AG10803 (cell line): ENCODE results near the gene DNAI2.
A peak's percentile ranks its signal among the peaks of the same experiment; 100 is the strongest.

Experiments used
- DNase-seq: peaks from one replicate; pipeline ENCODE4 v3.0.0; 2010; ENCODE audit warnings: low read depth
- H3K4me3 ChIP-seq: 2 replicates; pipeline ENCODE4 v1.5.1; 2011; ENCODE audit warnings: mild to moderate bottlenecking, low read length, control low read depth
- CTCF ChIP-seq: conservative IDR thresholded peaks from 2 replicates; pipeline ENCODE4 v1.5.1; 2011; ENCODE audit warnings: mild to moderate bottlenecking, low read length, control low read depth, inconsistent platforms

DNAI2 gene

DNA sequence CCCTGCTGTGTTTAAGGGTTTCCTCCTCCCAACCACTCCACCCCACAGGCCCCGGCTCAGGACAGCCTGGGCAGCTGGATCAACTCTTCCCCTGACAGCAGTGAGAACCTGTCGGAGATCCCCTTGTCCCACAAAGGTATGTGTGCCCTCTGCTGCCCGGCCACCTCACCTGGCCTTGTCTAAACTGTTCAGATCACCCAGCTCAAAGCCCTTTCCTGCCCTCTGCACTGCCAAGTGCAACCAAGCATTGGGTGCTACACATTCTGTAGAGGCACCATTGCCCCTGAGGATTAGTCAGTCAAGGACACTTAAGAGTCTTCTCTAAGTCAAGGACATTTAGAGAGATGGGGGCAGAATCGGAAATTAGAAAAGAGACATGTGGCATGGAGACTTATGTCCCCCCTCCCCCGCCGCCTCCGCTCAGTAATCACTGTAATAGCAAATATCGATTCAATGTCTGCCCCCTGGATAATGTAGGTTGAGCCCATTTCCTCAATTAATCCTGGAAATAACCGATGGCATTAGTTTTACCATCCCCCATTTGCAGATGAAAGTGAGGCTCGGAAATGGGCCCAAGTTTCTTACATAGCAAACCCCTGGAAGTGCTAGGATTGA lies 79.5 kb downstream of the DNAI2 start:
- H3K4me3 ChIP-seq = no peak overlapping the region

DNA sequence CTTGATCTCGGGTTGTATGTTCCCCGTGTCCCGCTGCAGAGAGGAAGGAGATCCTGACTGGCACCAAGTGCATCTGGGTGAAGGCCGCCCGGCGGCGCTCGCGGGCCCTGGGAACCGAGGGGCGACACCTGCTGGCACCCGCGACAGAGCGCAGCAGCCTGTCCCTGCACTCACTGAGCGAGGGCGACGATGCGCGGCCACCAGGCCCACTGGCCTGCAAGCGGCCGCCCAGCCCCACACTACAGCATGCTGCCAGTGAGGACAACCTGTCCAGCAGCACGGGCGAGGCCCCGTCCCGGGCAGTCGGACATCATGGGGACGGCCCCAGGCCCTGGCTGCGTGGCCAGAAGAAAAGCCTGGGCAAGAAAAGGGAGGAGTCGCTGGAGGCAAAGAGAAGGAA lies 80.1 kb downstream of the DNAI2 start:
- no peak for DNase-seq
- H3K4me3 ChIP-seq = no peak overlapping the region
- 0 out of 2 replicates have a peak, but pooled peaks have one; percentile 9 for TF ChIP-seq CTCF

More for the DNA sequence above, 79.5 kb downstream of the DNAI2 start:
- no peak for TF ChIP-seq CTCF
- no peak for DNase-seq

GRCh38 chr17:74354561-74354960 lies 80.5 kb downstream of the DNAI2 start:
- DNase-seq = no peak
- H3K4me3 ChIP-seq = no peak overlapping the region

DNA sequence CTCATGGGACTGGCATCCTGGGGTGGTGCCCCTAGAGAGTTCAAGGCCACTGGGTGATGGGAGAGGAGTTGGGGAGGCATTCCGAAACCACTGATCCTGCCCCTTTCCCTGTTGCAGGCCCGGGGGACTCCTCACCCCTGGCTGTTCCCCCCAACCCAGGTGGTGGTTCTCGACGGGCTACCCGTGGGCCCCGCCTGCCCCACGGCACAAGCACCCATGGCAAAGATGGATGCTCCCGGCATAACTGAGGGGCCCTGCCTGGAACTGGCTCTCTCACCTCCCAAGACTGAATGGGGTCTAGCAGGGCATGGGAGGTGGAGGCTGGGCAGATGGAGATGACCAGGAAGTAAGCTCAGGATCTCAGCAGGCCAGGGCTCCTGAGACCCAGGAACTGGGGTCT lies 81.0 kb downstream of the DNAI2 start:
- TF ChIP-seq CTCF = no peak
- no peak overlapping the region for H3K4me3 ChIP-seq
- no peak for DNase-seq

More at GRCh38 chr17:74354561-74354960, 80.5 kb downstream of the DNAI2 start:
- no peak for TF ChIP-seq CTCF

GRCh38 chr17:74356646-74357465 lies 82.8 kb downstream of the DNAI2 start:
- no peak for TF ChIP-seq CTCF
- DNase-seq = no peak
- no peak overlapping the region for H3K4me3 ChIP-seq

DNA sequence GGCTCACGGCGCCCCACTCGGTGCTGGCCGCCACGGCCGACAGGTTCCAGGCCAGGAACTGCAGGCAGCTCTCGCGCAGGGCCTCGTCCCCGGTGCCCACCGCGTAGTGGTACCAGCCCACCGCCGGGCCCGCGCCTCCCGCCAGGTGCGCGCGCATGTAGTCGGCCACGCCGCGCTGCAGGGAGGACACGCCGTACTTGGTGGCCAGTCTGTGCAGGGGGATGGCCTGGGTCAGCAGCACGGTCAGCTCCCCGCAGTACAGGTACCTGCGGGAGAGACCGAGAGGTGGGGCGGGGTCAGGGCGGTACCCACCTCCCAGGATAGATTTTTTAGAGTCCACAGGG lies 83.4 kb downstream of the DNAI2 start:
- DNase-seq = no peak
- H3K4me3 ChIP-seq = no peak overlapping the region
- no peak for TF ChIP-seq CTCF

DNA sequence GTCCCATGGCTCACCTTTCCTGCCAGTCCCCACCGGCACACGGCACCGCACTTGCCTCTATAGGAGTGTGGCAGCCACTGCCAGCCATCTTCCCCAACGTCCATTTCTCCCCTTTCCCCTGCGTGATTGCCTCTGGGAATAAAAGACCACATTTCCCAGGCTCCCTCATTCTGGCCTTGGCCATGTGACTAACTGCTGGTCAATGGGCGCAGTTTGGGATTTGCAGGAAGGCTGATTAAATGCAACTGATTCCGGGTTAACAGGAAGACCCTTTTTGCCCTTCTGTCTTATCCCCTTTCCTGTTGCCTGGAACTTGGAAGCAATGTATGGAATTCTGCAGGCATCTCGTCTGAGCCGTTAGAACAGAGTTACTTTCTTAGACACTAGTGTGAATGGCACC lies 84.7 kb downstream of the DNAI2 start:
- no peak for DNase-seq
- no peak for TF ChIP-seq CTCF
- H3K4me3 ChIP-seq = no peak overlapping the region
